HEK293 (cell line): ENCODE results near the gene RGS6.

Experiments used
- CTCF ChIA-PET: fragments of 350-600 bp; formaldehyde crosslinking; extraction: SDS; loops from one replicate; lab custom pipeline; 2021; ENCODE audit warnings: antibody characterized with exemption; lab: Yijun Ruan, JAX
- POLR2A ChIA-PET: fragments of 300-600 bp; formaldehyde crosslinking; extraction: SDS; loops from one replicate; lab custom pipeline; 2020; ENCODE audit warnings: antibody characterized with exemption, inconsistent platforms; lab: Yijun Ruan, JAX
- H3K27ac ChIP-seq: fragments of 200-500 bp; sonication (Bioruptor generic); 2 replicates; pipeline ENCODE4 v1.5.1; 2014; ENCODE audit warnings: low read depth, low read length, control low read depth, inconsistent platforms; ENCODE audit errors: extremely low read depth
- H3K36me3 ChIP-seq, 2 experiments: fragments of 200-500 bp in 1 of 2; sonication (Bioruptor generic) in 1 of 2; 1 replicate in 1 of 2; 2 replicates in 1 of 2; pipeline ENCODE4 v1.5.1; 2014 to 2017; ENCODE audit warnings: inconsistent platforms in 2 of 2, low read length in 2 of 2; ENCODE audit not compliant: control insufficient read depth in 2 of 2, insufficient read depth in 1 of 2
- H3K4me1 ChIP-seq: fragments of 200-500 bp; sonication (Bioruptor generic); 2 replicates; pipeline ENCODE4 v1.5.1; 2014; ENCODE audit warnings: mild to moderate bottlenecking, low read length, inconsistent platforms; ENCODE audit not compliant: control insufficient read depth, insufficient read depth
- H3K4me3 ChIP-seq: 2 replicates; pipeline ENCODE4 v1.5.1; 2011; ENCODE audit warnings: low read depth, mild to moderate bottlenecking, control low read depth, low read length, moderate library complexity
- H3K9me3 ChIP-seq: fragments of 200-500 bp; sonication (Bioruptor generic); 2 replicates; pipeline ENCODE4 v1.5.1; 2014; ENCODE audit warnings: low read depth, low read length, inconsistent platforms; ENCODE audit not compliant: control insufficient read depth, insufficient read depth
- BCL11A ChIP-seq: fragments of 450-650 bp; formaldehyde crosslinking; IDR thresholded peaks from 2 replicates; pipeline ENCODE4 v1.5.1; 2016; ENCODE audit warnings: low read depth, missing biosample characterization, missing genetic modification characterization
- KLF16 ChIP-seq: fragments of 450-650 bp; formaldehyde crosslinking; IDR thresholded peaks from 2 replicates; pipeline ENCODE4 v1.5.1; 2017; ENCODE audit warnings: missing biosample characterization, missing genetic modification characterization
- KLF9 ChIP-seq: fragments of 450-650 bp; formaldehyde crosslinking; IDR thresholded peaks from 2 replicates; pipeline ENCODE4 v1.5.1; 2016; ENCODE audit warnings: missing biosample characterization, missing genetic modification characterization, low read depth
- OSR2 ChIP-seq: fragments of 450-650 bp; formaldehyde crosslinking; IDR thresholded peaks from 2 replicates; pipeline ENCODE4 v1.5.1; 2016; ENCODE audit warnings: missing biosample characterization, missing genetic modification characterization
- RBAK ChIP-seq: fragments of 450-650 bp; formaldehyde crosslinking; IDR thresholded peaks from 2 replicates; pipeline ENCODE4 v1.5.1; 2016; ENCODE audit warnings: missing biosample characterization, missing genetic modification characterization
- WT1 ChIP-seq: fragments of 450-650 bp; formaldehyde crosslinking; IDR thresholded peaks from 2 replicates; pipeline ENCODE4 v1.5.1; 2016; ENCODE audit warnings: missing biosample characterization, missing genetic modification characterization
- ZBTB8A ChIP-seq: fragments of 450-650 bp; formaldehyde crosslinking; IDR thresholded peaks from 2 replicates; pipeline ENCODE4 v1.5.1; 2016; ENCODE audit warnings: missing biosample characterization, missing genetic modification characterization
- ZNF10 ChIP-seq: fragments of 450-650 bp; formaldehyde crosslinking; IDR thresholded peaks from 2 replicates; pipeline ENCODE4 v1.5.1; 2017; ENCODE audit warnings: missing biosample characterization, missing genetic modification characterization
- ZNF112 ChIP-seq: fragments of 450-650 bp; formaldehyde crosslinking; IDR thresholded peaks from 2 replicates; pipeline ENCODE4 v1.5.0; 2017; ENCODE audit warnings: missing biosample characterization, missing genetic modification characterization
- ZNF121 ChIP-seq: fragments of 450-650 bp; formaldehyde crosslinking; IDR thresholded peaks from 2 replicates; pipeline ENCODE4 v1.5.1; 2016; ENCODE audit warnings: missing biosample characterization, missing genetic modification characterization
- ZNF148 ChIP-seq: fragments of 450-650 bp; formaldehyde crosslinking; IDR thresholded peaks from 2 replicates; pipeline ENCODE4 v1.5.0; 2017; ENCODE audit warnings: missing biosample characterization, missing genetic modification characterization, borderline replicate concordance
- ZNF248 ChIP-seq: fragments of 450-650 bp; formaldehyde crosslinking; IDR thresholded peaks from 2 replicates; pipeline ENCODE4 v1.5.1; 2017; ENCODE audit warnings: missing biosample characterization, missing genetic modification characterization
- ZNF501 ChIP-seq: fragments of 450-650 bp; formaldehyde crosslinking; IDR thresholded peaks from 2 replicates; pipeline ENCODE4 v1.5.1; 2016; ENCODE audit warnings: missing biosample characterization, missing genetic modification characterization
- ZNF558 ChIP-seq: fragments of 450-650 bp; formaldehyde crosslinking; IDR thresholded peaks from 2 replicates; pipeline ENCODE4 v1.5.1; 2016; ENCODE audit warnings: missing biosample characterization, missing genetic modification characterization
- ZNF600 ChIP-seq: fragments of 450-650 bp; formaldehyde crosslinking; IDR thresholded peaks from 2 replicates; pipeline ENCODE4 v1.5.1; 2016; ENCODE audit warnings: missing biosample characterization, missing genetic modification characterization
- ZNF629 ChIP-seq: fragments of 450-650 bp; formaldehyde crosslinking; IDR thresholded peaks from 2 replicates; pipeline ENCODE4 v1.5.1; 2017; ENCODE audit warnings: missing biosample characterization, missing genetic modification characterization
- ZNF639 ChIP-seq: fragments of 450-650 bp; formaldehyde crosslinking; IDR thresholded peaks from 2 replicates; pipeline ENCODE4 v1.5.1; 2016; ENCODE audit warnings: missing biosample characterization, missing genetic modification characterization
- ZNF654 ChIP-seq: fragments of 450-650 bp; formaldehyde crosslinking; IDR thresholded peaks from 2 replicates; pipeline ENCODE4 v1.5.1; 2016; ENCODE audit warnings: low read depth, missing biosample characterization, missing genetic modification characterization
- ZNF704 ChIP-seq: fragments of 450-650 bp; formaldehyde crosslinking; IDR thresholded peaks from 2 replicates; pipeline ENCODE4 v1.5.1; 2016; ENCODE audit warnings: missing biosample characterization, missing genetic modification characterization
- ZSCAN23 ChIP-seq: fragments of 450-650 bp; formaldehyde crosslinking; IDR thresholded peaks from 2 replicates; pipeline ENCODE4 v1.5.1; 2016; ENCODE audit warnings: missing biosample characterization, missing genetic modification characterization
- TF ChIP-seq, protein P1 (sequence below): fragments of 450-650 bp; formaldehyde crosslinking; IDR thresholded peaks from 2 replicates; pipeline ENCODE4 v1.5.1; 2016; ENCODE audit warnings: missing biosample characterization, missing genetic modification characterization
- TF ChIP-seq, protein P2 (sequence below): fragments of 450-650 bp; formaldehyde crosslinking; IDR thresholded peaks from 2 replicates; pipeline ENCODE4 v1.5.1; 2016; ENCODE audit warnings: missing biosample characterization, missing genetic modification characterization

The RGS6 gene

DNA sequence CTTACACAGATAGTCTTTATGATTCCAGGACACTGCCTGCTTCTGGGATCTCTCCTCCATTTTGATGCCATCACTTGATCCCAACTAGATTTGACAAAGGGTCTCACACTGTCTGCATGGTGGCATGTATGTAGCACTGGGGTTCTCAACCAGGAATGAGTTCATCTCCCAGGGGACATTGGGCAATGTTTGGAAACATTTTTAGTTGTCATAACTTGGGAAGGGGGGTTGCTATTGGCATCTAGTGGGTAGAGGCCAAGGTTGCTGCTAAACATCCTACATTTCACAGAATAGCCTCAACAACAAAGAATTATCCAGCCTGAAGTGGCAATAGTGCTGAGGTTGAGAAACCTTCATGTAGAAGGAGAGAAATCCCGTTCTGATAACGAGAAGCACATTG is 585.5 kb downstream of the RGS6 start (continued):
- TF ChIP-seq ZNF148 (tag by site-specific recombination), result no peak
- no peak for TF ChIP-seq ZNF501
- no peak for TF ChIP-seq ZNF248
- TF ChIP-seq ZBTB8A, result no peak
- no peak for TF ChIP-seq ZNF639
- no peak for TF ChIP-seq ZNF629 (tag by site-specific recombination)
- no peak for TF ChIP-seq OSR2 (tag by site-specific recombination)
- no peak for TF ChIP-seq ZNF558 (tag by site-specific recombination)

DNA sequence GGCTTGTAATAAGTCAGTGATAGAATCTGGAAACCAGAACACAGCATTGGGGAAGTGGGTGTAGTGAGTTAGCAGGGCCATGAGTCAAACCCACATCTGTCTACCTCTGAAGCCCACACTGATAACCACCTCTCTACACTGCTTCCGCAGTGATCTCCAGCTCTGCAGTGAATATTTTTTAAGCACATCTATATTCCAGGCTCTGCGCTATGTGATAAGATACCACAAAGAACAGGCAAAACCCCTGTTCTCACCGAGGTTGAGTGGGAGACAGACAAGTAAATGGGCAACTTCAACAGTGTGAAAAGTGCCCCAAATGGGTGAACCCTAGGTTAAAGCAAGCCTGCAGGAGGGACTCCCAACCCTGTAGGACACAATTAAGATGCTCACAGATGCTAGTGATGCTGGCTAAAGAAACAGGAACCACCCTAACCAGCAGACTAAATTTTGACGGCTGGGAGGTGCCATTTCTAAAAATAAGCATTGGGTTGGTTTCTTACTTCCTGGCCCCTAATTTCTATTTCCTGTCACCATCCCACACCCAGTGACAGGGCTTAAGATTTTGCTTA is 586.7 kb downstream of the RGS6 start:
- TF ChIP-seq BCL11A (tag by site-specific recombination) (no peak), ZSCAN23 (tag by site-specific recombination) (no peak), RBAK (no peak), ZNF112 (tag by site-specific recombination) (no peak)
- TF ChIP-seq, protein P1, sequence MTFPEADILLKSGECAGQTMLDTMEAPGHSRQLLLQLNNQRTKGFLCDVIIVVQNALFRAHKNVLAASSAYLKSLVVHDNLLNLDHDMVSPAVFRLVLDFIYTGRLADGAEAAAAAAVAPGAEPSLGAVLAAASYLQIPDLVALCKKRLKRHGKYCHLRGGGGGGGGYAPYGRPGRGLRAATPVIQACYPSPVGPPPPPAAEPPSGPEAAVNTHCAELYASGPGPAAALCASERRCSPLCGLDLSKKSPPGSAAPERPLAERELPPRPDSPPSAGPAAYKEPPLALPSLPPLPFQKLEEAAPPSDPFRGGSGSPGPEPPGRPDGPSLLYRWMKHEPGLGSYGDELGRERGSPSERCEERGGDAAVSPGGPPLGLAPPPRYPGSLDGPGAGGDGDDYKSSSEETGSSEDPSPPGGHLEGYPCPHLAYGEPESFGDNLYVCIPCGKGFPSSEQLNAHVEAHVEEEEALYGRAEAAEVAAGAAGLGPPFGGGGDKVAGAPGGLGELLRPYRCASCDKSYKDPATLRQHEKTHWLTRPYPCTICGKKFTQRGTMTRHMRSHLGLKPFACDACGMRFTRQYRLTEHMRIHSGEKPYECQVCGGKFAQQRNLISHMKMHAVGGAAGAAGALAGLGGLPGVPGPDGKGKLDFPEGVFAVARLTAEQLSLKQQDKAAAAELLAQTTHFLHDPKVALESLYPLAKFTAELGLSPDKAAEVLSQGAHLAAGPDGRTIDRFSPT (tag by site-specific recombination), result no peak
- H3K4me1 ChIP-seq, result no peaks in the 10 kb centered on the region
- ChIA-PET CTCF (interaction anchor here (0.7 to 8.8 kb wide), 4 partner anchors 46 to 433 kb away, joined by 3 to 158 read pairs (median 3); no protein-coding TSS in a partner anchor), POLR2A (no interaction called here)
- no peak overlapping the region for H3K4me3 ChIP-seq
- no peaks in the 10 kb centered on the region for H3K36me3 ChIP-seq
- no peak overlapping the region for H3K27ac ChIP-seq
- no peaks in the 10 kb centered on the region for H3K9me3 ChIP-seq

DNA sequence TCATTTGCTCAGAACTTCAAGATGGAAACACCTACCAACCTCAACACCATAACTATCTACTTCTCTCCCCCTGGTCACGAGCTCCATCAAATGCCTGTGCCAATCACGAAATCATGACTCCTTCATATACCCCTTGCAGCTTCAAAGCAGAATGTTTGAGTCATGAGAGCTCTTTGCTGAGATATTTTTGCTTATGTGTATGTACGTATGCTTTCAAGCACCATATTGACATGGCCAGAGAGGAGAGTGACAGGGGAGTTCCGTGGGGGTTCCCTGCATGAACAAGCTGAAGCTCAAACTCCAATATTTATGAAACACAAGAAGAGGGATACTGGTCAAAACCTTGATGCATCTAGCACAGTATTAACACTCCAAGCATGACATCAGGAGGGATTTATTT is 587.3 kb downstream of the RGS6 start:
- TF ChIP-seq WT1 (tag by site-specific recombination) (no peak), BCL11A (tag by site-specific recombination) (no peak), ZNF600 (tag by site-specific recombination) (no peak)
- no peak overlapping the region for H3K4me3 ChIP-seq
- POLR2A ChIA-PET, result no interaction called here
- no peaks in the 10 kb centered on the region for H3K4me1 ChIP-seq
- CTCF ChIA-PET, result interaction anchor here (0.7 to 8.8 kb wide), 3 partner anchors 47 to 433 kb away, joined by 3 to 158 read pairs (median 3); no protein-coding TSS in a partner anchor
- no peaks in the 10 kb centered on the region for H3K9me3 ChIP-seq
- no peak overlapping the region for H3K27ac ChIP-seq
- no peaks in the 10 kb centered on the region for H3K36me3 ChIP-seq

DNA sequence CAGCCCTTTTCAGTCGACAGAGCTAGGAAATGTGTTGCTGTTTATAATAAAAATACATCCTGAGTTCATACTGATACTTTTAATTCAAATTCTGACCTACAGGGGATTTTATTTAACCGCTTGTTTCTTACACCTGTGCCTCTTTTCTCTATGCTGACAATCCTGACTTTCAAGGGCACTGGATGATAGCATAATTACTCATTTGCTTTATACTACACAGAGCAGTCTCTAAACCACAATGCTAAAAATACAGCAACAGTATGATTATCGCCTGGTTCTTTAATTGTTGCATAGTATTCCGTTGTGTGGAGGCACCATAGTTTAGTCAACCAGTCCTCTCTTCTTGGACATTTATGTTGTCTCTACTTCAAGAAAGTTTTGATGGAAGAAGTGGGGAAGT is 588.8 kb downstream of the RGS6 start:
- Histone ChIP-seq H3K9me3 (no peaks in the 10 kb centered on the region), H3K36me3 (no peaks in the 10 kb centered on the region), H3K27ac (no peak overlapping the region), H3K4me1 (no peaks in the 10 kb centered on the region), H3K4me3 (no peak overlapping the region)
- ChIA-PET POLR2A (no interaction called here), CTCF (no interaction called here)
- TF ChIP-seq ZNF704 (tag by site-specific recombination) (no peak), ZNF654 (no peak), KLF16 (tag by site-specific recombination) (no peak), ZNF248 (no peak), KLF9 (tag by site-specific recombination) (no peak), ZNF121 (tag by site-specific recombination) (no peak), ZNF10 (tag by site-specific recombination) (no peak)
- TF ChIP-seq, protein P2, sequence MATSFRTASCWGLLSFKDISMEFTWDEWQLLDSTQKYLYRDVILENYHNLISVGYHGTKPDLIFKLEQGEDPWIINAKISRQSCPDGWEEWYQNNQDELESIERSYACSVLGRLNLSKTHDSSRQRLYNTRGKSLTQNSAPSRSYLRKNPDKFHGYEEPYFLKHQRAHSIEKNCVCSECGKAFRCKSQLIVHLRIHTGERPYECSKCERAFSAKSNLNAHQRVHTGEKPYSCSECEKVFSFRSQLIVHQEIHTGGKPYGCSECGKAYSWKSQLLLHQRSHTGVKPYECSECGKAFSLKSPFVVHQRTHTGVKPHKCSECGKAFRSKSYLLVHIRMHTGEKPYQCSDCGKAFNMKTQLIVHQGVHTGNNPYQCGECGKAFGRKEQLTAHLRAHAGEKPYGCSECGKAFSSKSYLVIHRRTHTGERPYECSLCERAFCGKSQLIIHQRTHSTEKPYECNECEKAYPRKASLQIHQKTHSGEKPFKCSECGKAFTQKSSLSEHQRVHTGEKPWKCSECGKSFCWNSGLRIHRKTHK (tag by site-specific recombination), result no peak
